Keratinocyte (primary cell): ENCODE measurements around the gene ERC2. TPM values are rescaled to one million over a fixed set of nuclear protein-coding genes. Genes with fewer than 3 reads are reported as not detected.

Experiments used
- DNase-seq: peaks from one replicate; pipeline ENCODE4 v3.0.0-alpha.2; 2011; ENCODE audit warnings: low read depth, missing footprints, low spot score
- FAIRE-seq: peaks from 2 replicates; lab custom pipeline; 2011; peaks lifted over from hg19 to GRCh38; lab: Jason Lieb, UNC
- H2AFZ ChIP-seq: 2 replicates; pipeline ENCODE4 v1.6.0; 2012; ENCODE audit warnings: low read length, control low read depth, inconsistent platforms; ENCODE audit not compliant: control insufficient read depth
- H3K27ac ChIP-seq: 2 replicates; pipeline ENCODE4 v1.5.1; 2011; ENCODE audit warnings: low read length; ENCODE audit not compliant: control insufficient read depth, insufficient read depth
- H3K27me3 ChIP-seq: 3 replicates; pipeline ENCODE4 v1.6.0; 2011; ENCODE audit warnings: low read length; ENCODE audit not compliant: control insufficient read depth, insufficient read depth; ENCODE audit errors: extremely low read depth
- H3K36me3 ChIP-seq, 2 experiments: 2 replicates in 1 of 2; 3 replicates in 1 of 2; pipeline ENCODE4 v1.5.1; 2011; ENCODE audit warnings: low read length in 2 of 2, mild to moderate bottlenecking in 1 of 2; ENCODE audit not compliant: control insufficient read depth in 2 of 2, insufficient read depth in 2 of 2; ENCODE audit errors: extremely low read depth in 1 of 2
- H3K4me1 ChIP-seq: 3 replicates; pipeline ENCODE4 v1.5.1; 2011; ENCODE audit warnings: low read length; ENCODE audit not compliant: control insufficient read depth, insufficient read depth; ENCODE audit errors: extremely low read depth
- H3K4me2 ChIP-seq: 3 replicates; pipeline ENCODE4 v1.6.0; 2011; ENCODE audit warnings: low read depth, low read length; ENCODE audit not compliant: control insufficient read depth, insufficient read depth; ENCODE audit errors: extremely low read depth
- H3K4me3 ChIP-seq, 3 experiments: fragments of 200-600 bp in 1 of 3; sonication (generic) in 1 of 3; 2 replicates in 2 of 3; 3 replicates in 1 of 3; pipeline ENCODE4 v1.5.1; 2011 to 2016; ENCODE audit warnings: low read length in 3 of 3, mild to moderate bottlenecking in 3 of 3, control low read depth in 2 of 3, inconsistent platforms in 1 of 3, low read depth in 1 of 3, mixed read lengths in 1 of 3, mixed run types in 1 of 3, moderate library complexity in 1 of 3; ENCODE audit not compliant: control insufficient read depth in 2 of 3, insufficient read depth in 2 of 3; ENCODE audit errors: extremely low read depth in 1 of 3
- H3K79me2 ChIP-seq: 2 replicates; pipeline ENCODE4 v1.6.0; 2012; ENCODE audit warnings: low read length; ENCODE audit not compliant: control insufficient read depth, insufficient read depth
- H3K9ac ChIP-seq: 3 replicates; pipeline ENCODE4 v1.6.0; 2011; ENCODE audit warnings: low read length; ENCODE audit not compliant: control insufficient read depth, insufficient read depth; ENCODE audit errors: extremely low read depth
- H3K9me1 ChIP-seq: 3 replicates; pipeline ENCODE4 v1.6.0; 2011; ENCODE audit warnings: low read length; ENCODE audit not compliant: control insufficient read depth, insufficient read depth; ENCODE audit errors: extremely low read depth
- H3K9me3 ChIP-seq: 2 replicates; pipeline ENCODE4 v1.5.1; 2012; ENCODE audit warnings: low read depth, low read length; ENCODE audit not compliant: control insufficient read depth
- H4K20me1 ChIP-seq: 3 replicates; pipeline ENCODE4 v1.6.0; 2011; ENCODE audit warnings: low read length; ENCODE audit not compliant: control insufficient read depth, insufficient read depth; ENCODE audit errors: extremely low read depth
- CTCF ChIP-seq, 3 experiments: IDR thresholded peaks in 1 of 3; conservative IDR thresholded peaks in 1 of 3; optimal IDR thresholded peaks in 1 of 3; 2 replicates in 2 of 3; 3 replicates in 1 of 3; pipeline versions ENCODE3 to v1.5.1; 2011; ENCODE audit warnings: low read length in 3 of 3, mild to moderate bottlenecking in 3 of 3, moderate library complexity in 2 of 3, control low read depth in 1 of 3, inconsistent platforms in 1 of 3; ENCODE audit not compliant: insufficient read depth in 2 of 3; ENCODE audit errors: extremely low read depth in 1 of 3
- EZH2 ChIP-seq: IDR thresholded peaks from one replicate; pipeline ENCODE4 v1.6.1; 2012; ENCODE audit warnings: inconsistent platforms, mild to moderate bottlenecking, low read length, moderate library complexity
- dilution Hi-C: fragments of 300-500 bp; cut with MboI; formaldehyde crosslinking; loops from one replicate; pipeline ENCODE4 v1.7.0; 2020; ENCODE audit warnings: low sequenced_read_pairs; ENCODE audit not compliant: extremely low pct_ligation_motif_present
- polyA plus RNA-seq, 5 experiments: library from polyadenylated mRNA; depleted of rRNA in 3 of 5; stranded (reverse) in 3 of 5; stranded (forward) in 1 of 5; unstranded in 1 of 5; fragments of >200 nt; gene quantifications; 1 replicate in 1 of 5; 2 replicates in 3 of 5; 3 replicates in 1 of 5; pipeline versions ENCODE4 v1.2.1 to v1.2.3, GENCODE V29; 2011 to 2012; ENCODE audit warnings: missing spikeins in 2 of 5, low read depth in 1 of 5, low replicate concordance in 1 of 5

ERC2 gene
- polyA plus RNA-seq, 1 donor (not counting 4 experiments of a cell fraction or from before 2014, with no cell fraction given), result 0.08 TPM

GRCh38 chr3:55711646-55712045, 756.6 kb downstream of the ERC2 start:
- H3K4me1 ChIP-seq, result no peaks in the 10 kb centered on the region
- H3K4me2 ChIP-seq, result no peak overlapping the region
- H3K79me2 ChIP-seq, result no peaks in the 10 kb centered on the region
- H2AFZ ChIP-seq, result no peak overlapping the region
- no peak overlapping the region for H3K4me3 ChIP-seq
- no peak overlapping the region for H3K9ac ChIP-seq
- H3K27ac ChIP-seq, result no peak overlapping the region
- H3K9me1 ChIP-seq, result no peaks in the 10 kb centered on the region
- H4K20me1 ChIP-seq, result no peaks in the 10 kb centered on the region
- no peaks in the 10 kb centered on the region for H3K9me3 ChIP-seq
- no peaks in the 10 kb centered on the region for H3K27me3 ChIP-seq
- TF ChIP-seq EZH2 (no peak), CTCF (optimal IDR thresholded peaks at IDR 0.05 in 1 of 3, IDR thresholded peaks at IDR 0.05 in 1 of 3, conservative IDR thresholded peaks at IDR 0.05 in 1 of 3; ENCODE audit: extremely low read depth in 1 of 3, insufficient read depth in 2 of 3, low read length in 3 of 3) (no peak)
- dilution Hi-C loops, result no loop called here
- H3K36me3 ChIP-seq, result no peaks in the 10 kb centered on the region
- no peak for DNase-seq
- no peak for FAIRE-seq

- no peaks in the 10 kb centered on the region for H3K9me3 ChIP-seq
- no peak overlapping the region for H3K9ac ChIP-seq
- H2AFZ ChIP-seq, result no peak overlapping the region
- no peak overlapping the region for H3K27ac ChIP-seq
- no peak overlapping the region for H3K4me3 ChIP-seq
- no peaks in the 10 kb centered on the region for H4K20me1 ChIP-seq
- no peaks in the 10 kb centered on the region for H3K36me3 ChIP-seq
- no peaks in the 10 kb centered on the region for H3K79me2 ChIP-seq
- dilution Hi-C loops, result no loop called here
- FAIRE-seq (no peak), DNase-seq (no peak)
- H3K4me2 ChIP-seq, result no peak overlapping the region
- no peaks in the 10 kb centered on the region for H3K9me1 ChIP-seq
- H3K27me3 ChIP-seq, result no peaks in the 10 kb centered on the region
- H3K4me1 ChIP-seq, result no peaks in the 10 kb centered on the region
- TF ChIP-seq CTCF (optimal IDR thresholded peaks at IDR 0.05 in 1 of 3, IDR thresholded peaks at IDR 0.05 in 1 of 3, conservative IDR thresholded peaks at IDR 0.05 in 1 of 3; ENCODE audit: extremely low read depth in 1 of 3, insufficient read depth in 2 of 3, low read length in 3 of 3) (no peak), EZH2 (no peak)
Observed at GRCh38 chr3:55709411-55710012, 758.8 kb downstream of the ERC2 start.
